Prostate gland (tissue), 2 donors: Measurements from ENCODE around the gene HBZ. TPM values are rescaled to one million over a fixed set of nuclear protein-coding genes. Genes with fewer than 3 reads are reported as not detected.
"Not testable (repeated sequence)": the region's sequence is repeated elsewhere in the genome, so short reads cannot be mapped to it uniquely, and the experiment has no call there.

Source experiments
- DNase-seq: peaks from one replicate; pipeline ENCODE4 v3.0.0-alpha.2; 2019; ENCODE audit warnings: low spot score
- H3K27ac ChIP-seq, 2 donors: fragments of 200-600 bp; sonication (generic); 2 replicates each; pipeline ENCODE4 v1.5.1; 2017 to 2019
- H3K27me3 ChIP-seq: fragments of 200-600 bp; sonication (generic); replicated peaks from 2 replicates; pipeline ENCODE4 v1.5.1; 2019; ENCODE audit not compliant: insufficient read depth
- H3K36me3 ChIP-seq, 2 donors: fragments of 200-600 bp; sonication (generic); 1 replicate in 1 of 2; 2 replicates in 1 of 2; pipeline versions ENCODE4 v1.5.1 to v1.8.1; 2017 to 2019
- H3K4me1 ChIP-seq: fragments of 200-600 bp; sonication (generic); replicated peaks from 2 replicates; pipeline ENCODE4 v1.5.1; 2019
- H3K4me3 ChIP-seq, 2 donors: fragments of 200-600 bp; sonication (generic); 2 replicates each; pipeline ENCODE4 v1.5.1; 2017 to 2019
- H3K9me3 ChIP-seq: fragments of 200-600 bp; sonication (generic); 2 replicates; pipeline ENCODE4 v1.5.1; 2017
- POLR2A ChIP-seq: fragments of 450-650 bp; IDR thresholded peaks from one replicate; pipeline ENCODE4 v1.6.1; 2016; ENCODE audit warnings: antibody characterized with exemption, mild to moderate bottlenecking
- POLR2AphosphoS5 ChIP-seq: sonication (generic); formaldehyde crosslinking; IDR thresholded peaks from one replicate; pipeline ENCODE4 v1.6.1; 2017; ENCODE audit warnings: antibody characterized with exemption
- WGBS: methylation state at CpG from one replicate; pipeline ENCODE4 v1.1.5; 2018; 5-methylcytosine and 5-hydroxymethylcytosine counted together
- intact Hi-C: fragments of 100-400 bp; cut with DNase I; formaldehyde crosslinking; loops from one replicate; pipeline ENCODE4 v1.14.2; 2022
- total RNA-seq, 2 donors: library from RNA; depleted of rRNA; stranded (reverse); fragments of >200 nt; gene quantifications; one replicate each; pipeline ENCODE4 v1.1.0, GENCODE V29; 2016
- TF ChIP-seq, protein P1 (sequence below), 4 experiments: fragments of 200-600 bp in 2 of 4; fragments of 450-650 bp in 2 of 4; sonication (generic) in 2 of 4; IDR thresholded peaks; 1 replicate in 3 of 4; 2 replicates in 1 of 4; pipeline ENCODE4 v1.5.1; 2016 to 2019; ENCODE audit warnings: antibody characterized with exemption in 4 of 4, mild to moderate bottlenecking in 2 of 4, moderate library complexity in 2 of 4

The HBZ gene
- total RNA-seq, 2 donors from 2014 or later: not detected

GRCh38 chr16:149024-149660 lies 3.3 kb upstream of the HBZ start:
- intact Hi-C loops: no loop called here
- no peaks in the 10 kb centered on the region for H3K9me3 ChIP-seq
- no peaks in the 10 kb centered on the region for H3K27me3 ChIP-seq
- DNase-seq: no peak
- TF ChIP-seq, protein P1, sequence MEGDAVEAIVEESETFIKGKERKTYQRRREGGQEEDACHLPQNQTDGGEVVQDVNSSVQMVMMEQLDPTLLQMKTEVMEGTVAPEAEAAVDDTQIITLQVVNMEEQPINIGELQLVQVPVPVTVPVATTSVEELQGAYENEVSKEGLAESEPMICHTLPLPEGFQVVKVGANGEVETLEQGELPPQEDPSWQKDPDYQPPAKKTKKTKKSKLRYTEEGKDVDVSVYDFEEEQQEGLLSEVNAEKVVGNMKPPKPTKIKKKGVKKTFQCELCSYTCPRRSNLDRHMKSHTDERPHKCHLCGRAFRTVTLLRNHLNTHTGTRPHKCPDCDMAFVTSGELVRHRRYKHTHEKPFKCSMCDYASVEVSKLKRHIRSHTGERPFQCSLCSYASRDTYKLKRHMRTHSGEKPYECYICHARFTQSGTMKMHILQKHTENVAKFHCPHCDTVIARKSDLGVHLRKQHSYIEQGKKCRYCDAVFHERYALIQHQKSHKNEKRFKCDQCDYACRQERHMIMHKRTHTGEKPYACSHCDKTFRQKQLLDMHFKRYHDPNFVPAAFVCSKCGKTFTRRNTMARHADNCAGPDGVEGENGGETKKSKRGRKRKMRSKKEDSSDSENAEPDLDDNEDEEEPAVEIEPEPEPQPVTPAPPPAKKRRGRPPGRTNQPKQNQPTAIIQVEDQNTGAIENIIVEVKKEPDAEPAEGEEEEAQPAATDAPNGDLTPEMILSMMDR (IDR thresholded peaks at IDR 0.05): no peak
- TF ChIP-seq POLR2AphosphoS5: no peak
- no peak for TF ChIP-seq POLR2A
- H3K27ac ChIP-seq: no peak overlapping the region
- WGBS: 54% methylated on average over 9 of the region's 9 CpGs
- no peaks in the 10 kb centered on the region for H3K36me3 ChIP-seq
- H3K4me3 ChIP-seq: no peak overlapping the region
- H3K4me1 ChIP-seq: no peaks in the 10 kb centered on the region

DNA sequence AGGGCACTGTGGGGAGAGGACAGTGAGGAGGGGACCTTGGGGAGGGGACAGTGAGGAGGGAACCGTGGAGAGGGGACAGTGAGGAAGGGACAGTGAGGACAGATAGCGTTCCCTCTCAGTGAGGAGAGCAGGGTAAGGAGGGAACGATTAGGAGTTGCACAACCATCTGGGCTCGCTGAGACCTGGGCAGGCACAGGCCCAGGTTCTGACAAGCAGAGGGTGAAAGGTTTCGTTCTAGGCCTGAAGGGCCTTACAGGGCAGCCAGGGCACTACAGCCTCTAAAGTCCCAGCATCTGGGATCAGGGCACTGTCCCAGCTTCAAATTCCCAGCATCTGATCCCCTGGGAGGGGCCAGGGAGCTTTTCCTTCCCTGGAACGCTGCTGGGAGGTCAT lies 681 bp downstream of the HBZ start:
- DNase-seq, intact Hi-C loops, H3K36me3 ChIP-seq, H3K27me3 ChIP-seq, H3K4me3 ChIP-seq, H3K9me3 ChIP-seq, H3K27ac ChIP-seq, H3K4me1 ChIP-seq: not testable (repeated sequence)
- 84% methylated on average over 4 of the region's 6 CpGs for WGBS

DNA sequence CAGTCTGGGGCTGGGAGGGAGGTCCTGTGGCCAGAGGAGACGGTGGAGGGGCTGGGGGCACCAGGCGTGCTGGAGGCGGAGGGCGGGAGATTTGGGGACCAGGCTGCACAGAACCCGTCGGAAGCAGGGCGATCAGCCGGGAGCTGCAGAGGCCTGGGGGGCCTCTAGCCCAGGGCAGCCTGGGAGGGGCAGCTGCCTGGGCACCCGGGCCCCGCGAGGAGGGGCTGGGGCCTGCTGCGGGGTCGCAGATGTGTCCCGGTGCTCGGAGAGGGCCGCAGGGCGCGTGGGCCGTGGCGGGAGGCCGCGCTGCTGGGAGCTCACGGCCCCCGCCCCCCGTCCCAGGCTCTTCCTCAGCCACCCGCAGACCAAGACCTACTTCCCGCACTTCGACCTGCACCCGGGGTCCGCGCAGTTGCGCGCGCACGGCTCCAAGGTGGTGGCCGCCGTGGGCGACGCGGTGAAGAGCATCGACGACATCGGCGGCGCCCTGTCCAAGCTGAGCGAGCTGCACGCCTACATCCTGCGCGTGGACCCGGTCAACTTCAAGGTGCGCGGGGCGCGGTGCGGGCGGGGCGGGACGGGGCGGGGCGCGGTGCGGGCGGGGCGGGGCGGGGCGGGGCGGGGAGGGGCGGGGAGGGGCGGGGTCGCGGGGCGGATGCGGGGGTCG lies 1.2 kb downstream of the HBZ start:
- H3K9me3 ChIP-seq, H3K27ac ChIP-seq, intact Hi-C loops, H3K36me3 ChIP-seq, H3K4me3 ChIP-seq, H3K27me3 ChIP-seq, DNase-seq, H3K4me1 ChIP-seq: not testable (repeated sequence)
- no CpG with 5 or more reads among the region's 74 CpGs for WGBS

- Histone ChIP-seq H3K36me3 (no peaks in the 10 kb centered on the region), H3K4me1 (peaks cover 5% of the 10 kb centered on the region), H3K27ac (no peak overlapping the region), H3K4me3 (peak overlapping the region; percentile 31 to 35), H3K27me3 (no peaks in the 10 kb centered on the region), H3K9me3 (no peaks in the 10 kb centered on the region)
- TF ChIP-seq, protein P1 (IDR thresholded peaks at IDR 0.05): no peak
- TF ChIP-seq POLR2AphosphoS5: no peak
- TF ChIP-seq POLR2A: no peak
- no peak for DNase-seq
- intact Hi-C loops: no loop called here
- 4% methylated on average over 44 of the region's 59 CpGs for WGBS
Observed at GRCh38 chr16:154217-155030, 2.0 kb downstream of the HBZ start.

- DNase-seq: no peak
- TF ChIP-seq POLR2AphosphoS5: no peak
- TF ChIP-seq POLR2A: no peak
- TF ChIP-seq, protein P1 (IDR thresholded peaks at IDR 0.05): no peak
- 54% methylated on average over 7 of the region's 7 CpGs for WGBS
Observed at GRCh38 chr16:155031-155398, 2.6 kb downstream of the HBZ start.

More at GRCh38 chr16:155031-155398, 2.6 kb downstream of the HBZ start:
- Histone ChIP-seq H3K4me1 (peaks cover 5% of the 10 kb centered on the region), H3K9me3 (no peaks in the 10 kb centered on the region), H3K36me3 (no peaks in the 10 kb centered on the region), H3K27ac (no peak overlapping the region), H3K27me3 (no peaks in the 10 kb centered on the region), H3K4me3 (no peak overlapping the region)
- intact Hi-C loops: no loop called here
